Measurements from ENCODE around the gene ADGRB3.

DNA sequence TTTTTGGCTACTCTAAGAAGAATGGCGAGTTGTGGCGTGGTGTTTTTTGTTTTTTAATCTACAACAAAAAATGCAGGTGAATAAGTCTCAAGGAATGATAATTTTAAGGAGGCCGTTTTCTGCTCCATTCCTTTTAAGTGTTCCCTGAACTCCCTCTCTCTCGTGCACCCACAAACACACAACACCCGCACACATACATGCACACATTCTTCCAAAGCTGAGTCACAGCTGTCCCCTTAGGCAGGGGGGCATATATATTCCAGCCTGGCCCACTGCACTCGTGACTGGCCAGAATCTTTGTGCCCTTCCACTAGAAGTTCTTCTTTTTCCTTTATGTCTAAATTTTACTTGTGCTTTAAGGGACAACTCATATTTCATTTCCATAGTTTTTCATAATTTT, 756.0 kb downstream of the ADGRB3 start:
- TF ChIP-seq, protein P1, sequence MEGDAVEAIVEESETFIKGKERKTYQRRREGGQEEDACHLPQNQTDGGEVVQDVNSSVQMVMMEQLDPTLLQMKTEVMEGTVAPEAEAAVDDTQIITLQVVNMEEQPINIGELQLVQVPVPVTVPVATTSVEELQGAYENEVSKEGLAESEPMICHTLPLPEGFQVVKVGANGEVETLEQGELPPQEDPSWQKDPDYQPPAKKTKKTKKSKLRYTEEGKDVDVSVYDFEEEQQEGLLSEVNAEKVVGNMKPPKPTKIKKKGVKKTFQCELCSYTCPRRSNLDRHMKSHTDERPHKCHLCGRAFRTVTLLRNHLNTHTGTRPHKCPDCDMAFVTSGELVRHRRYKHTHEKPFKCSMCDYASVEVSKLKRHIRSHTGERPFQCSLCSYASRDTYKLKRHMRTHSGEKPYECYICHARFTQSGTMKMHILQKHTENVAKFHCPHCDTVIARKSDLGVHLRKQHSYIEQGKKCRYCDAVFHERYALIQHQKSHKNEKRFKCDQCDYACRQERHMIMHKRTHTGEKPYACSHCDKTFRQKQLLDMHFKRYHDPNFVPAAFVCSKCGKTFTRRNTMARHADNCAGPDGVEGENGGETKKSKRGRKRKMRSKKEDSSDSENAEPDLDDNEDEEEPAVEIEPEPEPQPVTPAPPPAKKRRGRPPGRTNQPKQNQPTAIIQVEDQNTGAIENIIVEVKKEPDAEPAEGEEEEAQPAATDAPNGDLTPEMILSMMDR (IDR thresholded peaks at IDR 0.05), result no peak
- TF ChIP-seq POLR2A (IDR thresholded peaks at IDR 0.05), result no peak

All from breast epithelium (tissue), 3 donors.